ENCODE data around the gene MEGF11.
A peak's percentile ranks its signal among the peaks of the same experiment; 100 is the strongest.
"Not testable (repeated sequence)": the region's sequence is repeated elsewhere in the genome, so short reads cannot be mapped to it uniquely, and the experiment has no call there.

Gene MEGF11

GRCh38 chr15:66251790-66252684 is 1.5 kb downstream of the MEGF11 start:
- ChIA-PET CTCF (interaction anchor here (0.9 to 3.3 kb wide), 4 partner anchors 13 to 36 kb away, joined by 3 to 13 read pairs (median 4); no protein-coding TSS in a partner anchor), POLR2A (interaction anchor here (0.6 kb wide), 1 partner anchor 37 kb away, joined by 6 read pairs; no protein-coding TSS in a partner anchor)
- peak; percentile 84 for DNase-seq (ENCODE audit: extremely low spot score)
- TF ChIP-seq CTCF (IDR thresholded peaks at IDR 0.05; ENCODE audit: control extremely low read depth, extremely low read depth, low read depth, missing control alignments) = peak; percentile 70

GRCh38 chr15:66251065-66251789 is 2.3 kb downstream of the MEGF11 start:
- DNase-seq (ENCODE audit: extremely low spot score) = no peak
- ChIA-PET CTCF (interaction anchor here (0.8 to 3.3 kb wide), 7 partner anchors 12 to 971 kb away, joined by 3 to 13 read pairs (median 3); no protein-coding TSS in a partner anchor), POLR2A (interaction anchor here (0.6 kb wide), 1 partner anchor 38 kb away, joined by 6 read pairs; no protein-coding TSS in a partner anchor)
- TF ChIP-seq CTCF (IDR thresholded peaks at IDR 0.05; ENCODE audit: control extremely low read depth, extremely low read depth, low read depth, missing control alignments) = no peak

- CTCF ChIA-PET = interaction anchor here (1.6 to 3.3 kb wide), 2 partner anchors 38 to 249 kb away, joined by 4 to 13 read pairs; no protein-coding TSS in a partner anchor
- DNase-seq (ENCODE audit: extremely low spot score) = no peak
- no peak for TF ChIP-seq CTCF (IDR thresholded peaks at IDR 0.05; ENCODE audit: control extremely low read depth, extremely low read depth, low read depth, missing control alignments)
- POLR2A ChIA-PET = no interaction called here
Observed at GRCh38 chr15:66249605-66250174, 3.9 kb downstream of the MEGF11 start.

- no peak for TF ChIP-seq CTCF (IDR thresholded peaks at IDR 0.05; ENCODE audit: control extremely low read depth, extremely low read depth, low read depth, missing control alignments)
- DNase-seq (ENCODE audit: extremely low spot score) = no peak
- ChIA-PET CTCF (no interaction called here), POLR2A (no interaction called here)
Observed at GRCh38 chr15:66246937-66247336, 6.6 kb downstream of the MEGF11 start.

- CTCF ChIA-PET; POLR2A ChIA-PET; DNase-seq (ENCODE audit: extremely low spot score): not testable (repeated sequence)
Observed at GRCh38 chr15:66245832-66246231, 7.7 kb downstream of the MEGF11 start.

- POLR2A ChIA-PET = no interaction called here
Observed at GRCh38 chr15:66241908-66242285, 11.7 kb downstream of the MEGF11 start.

More at GRCh38 chr15:66241908-66242285, 11.7 kb downstream of the MEGF11 start:
- TF ChIP-seq CTCF (IDR thresholded peaks at IDR 0.05; ENCODE audit: control extremely low read depth, extremely low read depth, low read depth, missing control alignments) = no peak
- DNase-seq (ENCODE audit: extremely low spot score) = no peak
- CTCF ChIA-PET = no interaction called here
